HG03066 (cell line): ENCODE results near the gene TES.
"Not testable (repeated sequence)": the region's sequence is repeated elsewhere in the genome, so short reads cannot be mapped to it uniquely, and the experiment has no call there.

Experiments
- ATAC-seq: cut with Tn5 transposase; IDR thresholded peaks from one replicate; pipeline ENCODE4 v1.9.1; 2021; ENCODE audit warnings: low read depth; ENCODE audit not compliant: unreplicated experiment

Gene TES

DNA sequence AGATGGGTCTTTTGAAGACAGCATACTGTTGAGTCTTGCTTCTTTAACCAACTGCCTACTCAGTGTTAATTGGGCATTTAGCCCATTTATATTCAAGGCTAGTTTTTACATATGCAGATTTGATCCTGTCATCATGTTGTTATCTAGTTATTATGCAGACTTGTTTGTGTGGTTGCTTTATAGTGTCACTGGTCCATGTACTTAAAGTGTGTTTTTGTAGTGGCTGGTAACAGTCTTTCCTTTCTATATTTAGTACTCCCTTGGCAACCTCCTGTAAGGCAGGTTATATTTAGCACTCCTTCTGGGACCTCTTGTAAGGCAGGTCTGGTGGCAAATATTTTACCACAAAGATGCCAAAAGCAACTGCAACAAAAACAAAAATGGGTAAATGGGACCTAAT is 66.7 kb downstream of the TES start:
- no peak for ATAC-seq

- no peak for ATAC-seq
These were observed 68.9 kb downstream of the TES start for GRCh38 chr7:116279217-116279616.

DNA sequence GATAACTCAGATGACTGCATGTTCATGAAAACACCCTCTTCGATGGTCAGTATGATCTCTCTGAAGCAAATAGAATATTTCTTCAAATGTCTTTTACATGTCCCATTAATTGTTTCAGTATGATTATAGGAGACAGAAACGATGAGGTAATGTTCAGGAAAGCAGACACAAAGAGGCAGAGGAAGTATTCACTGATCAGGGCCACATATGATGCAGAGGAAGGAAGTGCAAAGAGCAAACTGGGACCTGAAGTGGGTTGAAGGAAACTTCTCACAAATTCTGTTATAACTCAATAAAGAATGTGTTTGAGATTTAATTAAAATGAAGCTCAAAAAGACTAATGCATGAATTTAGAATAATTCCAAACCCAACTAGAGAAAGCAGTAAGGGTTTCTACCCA is 70.5 kb downstream of the TES start:
- ATAC-seq: no peak

GRCh38 chr7:116283595-116284204 is 73.4 kb downstream of the TES start:
- ATAC-seq: no peak

DNA sequence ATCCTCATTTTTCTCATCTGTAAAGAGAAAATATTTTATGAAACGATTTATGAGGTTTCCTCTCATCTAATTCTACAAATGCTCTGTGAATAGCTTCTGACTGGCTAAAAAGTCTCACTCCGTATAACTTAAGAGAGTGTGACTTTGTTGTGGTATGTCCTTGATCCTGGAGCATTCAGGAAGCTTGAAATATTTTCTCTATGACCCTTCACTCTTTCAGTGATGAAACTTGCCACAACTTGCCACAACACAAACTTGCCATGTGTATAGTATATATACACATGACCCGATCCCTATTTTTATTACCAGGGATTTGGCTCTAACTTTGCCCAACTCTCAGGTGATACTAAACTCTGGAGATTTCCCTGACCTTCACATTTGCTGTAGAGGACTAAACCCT is 74.1 kb downstream of the TES start:
- ATAC-seq: no peak

- ATAC-seq: no peak
These were observed 74.9 kb downstream of the TES start for GRCh38 chr7:116285252-116285651.

GRCh38 chr7:116290740-116291139 is 80.4 kb downstream of the TES start:
- no peak for ATAC-seq

- no peak for ATAC-seq
These were observed 81.6 kb downstream of the TES start for GRCh38 chr7:116291937-116292336.

DNA sequence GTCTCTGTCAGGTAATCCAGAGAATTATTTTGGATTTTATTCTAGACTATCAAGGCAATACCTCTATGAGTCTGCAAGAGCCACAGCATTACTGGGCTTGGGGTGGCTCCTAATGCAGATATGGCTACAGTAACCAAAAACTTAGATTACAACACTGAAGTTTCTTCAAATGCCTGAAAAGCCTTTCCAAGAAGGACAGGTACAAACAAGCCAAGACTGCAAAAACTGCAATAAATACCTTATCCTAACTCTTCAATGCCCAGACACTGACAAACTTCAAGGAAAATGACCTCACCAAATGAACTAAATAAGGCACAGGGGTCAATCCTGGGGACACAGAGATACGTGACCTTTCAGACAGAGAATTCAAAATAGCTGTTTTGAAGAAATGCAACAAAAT is 82.0 kb downstream of the TES start:
- no peak for ATAC-seq

- ATAC-seq: no peak
These were observed 82.8 kb downstream of the TES start for GRCh38 chr7:116293139-116293538.

DNA sequence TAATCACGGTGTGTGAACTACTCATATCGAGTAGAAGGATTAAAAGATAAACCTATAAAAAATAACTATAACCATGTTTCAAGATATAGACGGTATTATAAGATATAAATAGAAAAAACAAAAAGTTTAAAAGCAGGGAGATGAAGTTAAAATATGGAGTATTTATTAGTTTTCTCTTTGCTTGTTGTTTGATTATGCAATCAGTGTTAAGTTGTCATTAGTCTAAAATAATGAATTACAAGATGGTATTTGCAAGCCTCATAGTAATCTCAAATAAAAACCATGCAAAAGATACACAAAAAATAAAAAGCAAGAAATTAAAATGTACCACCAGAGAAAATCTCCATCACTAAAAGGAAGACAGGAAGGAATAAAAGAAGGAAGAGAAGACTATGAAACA is 83.3 kb downstream of the TES start:
- no peak for ATAC-seq

- not testable (repeated sequence) for ATAC-seq
These were observed 85.6 kb downstream of the TES start for GRCh38 chr7:116295903-116296302.

- no peak for ATAC-seq
These were observed 87.7 kb downstream of the TES start for GRCh38 chr7:116298055-116298454.

DNA sequence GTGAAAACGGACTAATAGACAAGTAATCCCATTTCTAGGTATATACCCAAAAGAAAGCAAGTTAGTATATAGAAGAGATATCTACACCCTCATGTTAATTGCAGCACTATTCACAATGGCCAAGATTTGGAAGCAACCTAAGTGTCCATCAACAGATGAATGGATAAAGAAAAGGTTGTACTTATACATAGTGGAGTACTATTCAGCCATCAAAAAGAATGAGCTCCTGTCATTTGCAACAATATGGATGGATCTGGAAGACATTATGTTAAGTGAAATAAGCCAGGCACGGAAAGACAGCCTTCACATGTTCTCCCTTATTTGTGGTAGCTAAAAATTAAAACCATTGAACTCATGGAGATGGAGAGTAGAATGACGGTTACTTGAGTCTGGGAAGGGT is 88.2 kb downstream of the TES start:
- ATAC-seq: no peak

GRCh38 chr7:116305485-116306408 is 95.4 kb downstream of the TES start:
- ATAC-seq: no peak

DNA sequence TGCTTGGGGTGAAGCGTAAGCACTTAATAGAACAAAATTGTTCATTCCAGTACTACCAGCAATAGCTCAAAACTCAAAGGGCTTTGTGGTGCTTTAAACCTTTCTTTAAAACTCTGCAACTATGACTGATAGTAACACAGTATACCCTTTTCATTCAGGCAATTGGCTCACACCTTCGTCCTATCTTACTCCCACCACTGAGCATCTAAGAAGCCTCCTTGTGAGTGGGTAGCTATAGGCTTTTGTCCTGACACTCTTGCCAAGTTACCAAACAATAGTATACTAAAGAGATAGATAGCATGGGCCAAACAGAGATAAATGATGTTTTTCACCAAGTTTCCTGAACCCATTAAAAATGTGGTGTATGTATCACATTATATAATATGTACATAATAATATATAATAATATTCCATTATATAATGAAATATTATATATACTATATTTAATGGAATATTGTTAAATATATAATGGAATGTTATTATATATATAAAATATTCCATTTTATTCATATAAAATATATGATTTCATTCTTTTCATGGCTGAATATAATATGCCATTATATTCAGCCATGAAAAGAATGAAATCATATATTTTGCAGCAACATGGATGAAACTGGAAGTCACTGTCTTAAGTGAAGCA is 96.2 kb downstream of the TES start:
- ATAC-seq: no peak

DNA sequence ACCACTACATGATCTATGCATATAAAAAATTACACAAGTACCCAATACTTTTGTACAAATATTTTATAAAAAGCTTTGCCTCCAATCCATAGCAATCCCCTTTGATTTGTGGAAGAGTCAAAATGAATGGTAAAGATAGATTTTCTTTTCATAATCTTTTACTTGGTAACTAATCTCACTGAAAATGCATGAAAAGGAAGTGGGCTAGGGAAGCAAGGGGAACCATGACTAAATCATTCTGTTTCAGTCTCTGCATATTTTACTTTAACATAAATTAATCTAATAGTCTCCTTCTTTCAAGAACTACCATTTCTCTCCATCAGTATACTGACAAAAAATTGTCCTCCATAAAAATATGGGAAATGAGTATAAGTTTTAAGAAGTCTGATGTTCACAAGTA is 96.9 kb downstream of the TES start:
- ATAC-seq: no peak
